ENCODE results near the gene JAKMIP1. TPM values are rescaled to one million over a fixed set of nuclear protein-coding genes. Genes with fewer than 3 reads are reported as not detected.

Gene JAKMIP1
- total RNA-seq, 4 donors from 2014 or later, result 1.2 to 6.6 TPM; not detected in 2

- no peak overlapping the region for H3K4me3 ChIP-seq
- TF ChIP-seq CTCF (IDR thresholded peaks at IDR 0.05), result no peak
- no peak for TF ChIP-seq POLR2A (IDR thresholded peaks at IDR 0.05)
- DNase-seq, result peak in 1 of 3 donors; percentile 3
Observed at GRCh38 chr4:6001680-6002491, 198.5 kb downstream of the JAKMIP1 start.

GRCh38 chr4:5999830-6000365 lies 200.5 kb downstream of the JAKMIP1 start:
- H3K27me3 ChIP-seq, result no peaks in the 10 kb centered on the region
- H3K27ac ChIP-seq, result no peak overlapping the region
- peak in 1 of 3 donors; percentile 27 for DNase-seq
- H3K4me1 ChIP-seq, result no peaks in the 10 kb centered on the region
- no peaks in the 10 kb centered on the region for H3K36me3 ChIP-seq
- TF ChIP-seq CTCF (IDR thresholded peaks at IDR 0.05) (no peak), POLR2A (IDR thresholded peaks at IDR 0.05) (no peak)
- no peak overlapping the region for H3K4me3 ChIP-seq
- H3K9me3 ChIP-seq, result no peaks in the 10 kb centered on the region

More at GRCh38 chr4:6001680-6002491, 198.5 kb downstream of the JAKMIP1 start:
- H3K27ac ChIP-seq, result no peak overlapping the region
- H3K9me3 ChIP-seq, result no peaks in the 10 kb centered on the region
- H3K27me3 ChIP-seq, result no peaks in the 10 kb centered on the region
- H3K36me3 ChIP-seq, result no peaks in the 10 kb centered on the region
- no peaks in the 10 kb centered on the region for H3K4me1 ChIP-seq

- TF ChIP-seq POLR2A (IDR thresholded peaks at IDR 0.05) (no peak), CTCF (IDR thresholded peaks at IDR 0.05) (no peak)
- DNase-seq, result peak in 1 of 3 donors; percentile 9
- H3K27ac ChIP-seq, result no peak overlapping the region
- H3K9me3 ChIP-seq, result no peaks in the 10 kb centered on the region
- H3K27me3 ChIP-seq, result no peaks in the 10 kb centered on the region
- no peaks in the 10 kb centered on the region for H3K36me3 ChIP-seq
- no peaks in the 10 kb centered on the region for H3K4me1 ChIP-seq
- H3K4me3 ChIP-seq, result no peak overlapping the region
Observed at GRCh38 chr4:5999356-5999755, 201.0 kb downstream of the JAKMIP1 start.

- peak in 5 of 6 experiments; percentile 6 to 68 (median 67) for TF ChIP-seq CTCF (IDR thresholded peaks at IDR 0.05)
- no peak for TF ChIP-seq POLR2A (IDR thresholded peaks at IDR 0.05)
- Histone ChIP-seq H3K4me1 (no peaks in the 10 kb centered on the region), H3K9me3 (no peaks in the 10 kb centered on the region), H3K27ac (no peak overlapping the region), H3K36me3 (no peaks in the 10 kb centered on the region), H3K4me3 (no peak overlapping the region), H3K27me3 (no peaks in the 10 kb centered on the region)
- DNase-seq, result peak in 2 of 3 donors; percentile 49 to 63
Observed at GRCh38 chr4:5998333-5998936, 201.9 kb downstream of the JAKMIP1 start.

- Histone ChIP-seq H3K27me3 (no peaks in the 10 kb centered on the region), H3K36me3 (no peaks in the 10 kb centered on the region), H3K9me3 (no peaks in the 10 kb centered on the region), H3K27ac (no peak overlapping the region), H3K4me1 (no peaks in the 10 kb centered on the region), H3K4me3 (no peak overlapping the region)
- DNase-seq, result peak in 1 of 3 donors; percentile 23
- TF ChIP-seq CTCF (IDR thresholded peaks at IDR 0.05), result no peak
- TF ChIP-seq POLR2A (IDR thresholded peaks at IDR 0.05), result no peak
Observed at GRCh38 chr4:5996641-5997040, 203.7 kb downstream of the JAKMIP1 start.
